H1 (cell line): ENCODE results near the gene KLHL35. TPM values are rescaled to one million over a fixed set of nuclear protein-coding genes. Genes with fewer than 3 reads are reported as not detected.

Source experiments
- ASH2L ChIP-seq: fragments of 200-600, 300-600 bp; sonication (generic); IDR thresholded peaks from one replicate; pipeline ENCODE4 v1.7.1; 2017; ENCODE audit warnings: low read length
- CBX5 ChIP-seq: fragments of 300-800, 300-1000 bp; sonication (generic); IDR thresholded peaks from 2 replicates; pipeline ENCODE4 v1.7.1; 2016; ENCODE audit warnings: antibody characterized with exemption, low read length, low read depth
- CBX8 ChIP-seq: fragments of 300-800, 300-1000 bp; sonication (generic); IDR thresholded peaks from 2 replicates; pipeline ENCODE4 v1.7.1; 2016; ENCODE audit warnings: low read depth, low read length, borderline replicate concordance
- CEBPB ChIP-seq: IDR thresholded peaks from 2 replicates; pipeline ENCODE4 v1.6.1; 2012; ENCODE audit warnings: low read depth, low read length
- CREB1 ChIP-seq: IDR thresholded peaks from 2 replicates; pipeline ENCODE4 v1.6.1; 2012; ENCODE audit warnings: inconsistent platforms
- CTBP2 ChIP-seq: IDR thresholded peaks from 2 replicates; pipeline ENCODE4 v1.7.0; 2011; ENCODE audit warnings: borderline replicate concordance, mild to moderate bottlenecking, moderate library complexity, mixed read lengths, low read length; ENCODE audit not compliant: insufficient read depth, insufficient read length
- EGR1 ChIP-seq: IDR thresholded peaks from 2 replicates; pipeline ENCODE4 v1.6.1; 2011; ENCODE audit warnings: low read depth, low read length, borderline replicate concordance
- EZH2 ChIP-seq: fragments of 200-600 bp; sonication (generic); IDR thresholded peaks from 2 replicates; pipeline ENCODE4 v1.7.1; 2012; ENCODE audit warnings: low read depth, mild to moderate bottlenecking, moderate library complexity, low read length, inconsistent platforms; ENCODE audit not compliant: severe bottlenecking
- JUND ChIP-seq: IDR thresholded peaks from 2 replicates; pipeline ENCODE4 v1.6.1; 2011; ENCODE audit warnings: mild to moderate bottlenecking, improper control_type of control experiment, low read length
- MAFK ChIP-seq: IDR thresholded peaks from 2 replicates; pipeline ENCODE4 v1.6.1; 2012; ENCODE audit warnings: low read depth, mild to moderate bottlenecking, improper control_type of control experiment, low read length
- MAX ChIP-seq: IDR thresholded peaks from 2 replicates; pipeline ENCODE4 v1.6.1; 2012; ENCODE audit warnings: inconsistent platforms
- NANOG ChIP-seq: IDR thresholded peaks from 2 replicates; pipeline ENCODE4 v1.6.1; 2011; ENCODE audit warnings: low read length, low read depth, mild to moderate bottlenecking, inconsistent platforms; ENCODE audit not compliant: insufficient read depth, poor library complexity, severe bottlenecking
- PHF8 ChIP-seq: fragments of 200-600 bp; sonication (generic); conservative IDR thresholded peaks from 2 replicates; pipeline ENCODE4 v1.7.1; 2012; ENCODE audit warnings: low read depth, mild to moderate bottlenecking, inconsistent platforms, low read length, moderate library complexity
- POLR2A ChIP-seq, 2 experiments: IDR thresholded peaks; 1 replicate in 1 of 2; 2 replicates in 1 of 2; pipeline ENCODE4 v1.6.1; 2011; ENCODE audit warnings: low read depth in 2 of 2, low read length in 2 of 2, mild to moderate bottlenecking in 2 of 2; ENCODE audit errors: control extremely low read depth in 1 of 2
- POLR2AphosphoS5 ChIP-seq: IDR thresholded peaks from 2 replicates; pipeline ENCODE4 v1.6.1; 2011; ENCODE audit warnings: low read depth, low read length
- RFX5 ChIP-seq: IDR thresholded peaks from 2 replicates; pipeline ENCODE4 v1.6.1; 2011; ENCODE audit warnings: low read depth, low read length, improper control_type of control experiment, borderline replicate concordance
- RNF2 ChIP-seq: fragments of 200-900, 300-1000 bp; sonication (generic); IDR thresholded peaks from 2 replicates; pipeline ENCODE4 v1.7.1; 2016; ENCODE audit warnings: borderline replicate concordance, low read depth, mild to moderate bottlenecking, antibody characterized with exemption, low read length; ENCODE audit not compliant: poor library complexity, severe bottlenecking; ENCODE audit errors: missing control alignments
- RXRA ChIP-seq: IDR thresholded peaks from 2 replicates; pipeline ENCODE4 v1.6.1; 2011; ENCODE audit warnings: low read depth, mild to moderate bottlenecking, low read length, moderate library complexity; ENCODE audit not compliant: insufficient read depth
- SAP30 ChIP-seq: fragments of 300-600 bp; sonication (generic); IDR thresholded peaks from 2 replicates; pipeline ENCODE4 v1.7.1; 2012; ENCODE audit warnings: low read length, moderate library complexity, mild to moderate bottlenecking, inconsistent platforms; ENCODE audit not compliant: insufficient read depth, insufficient replicate concordance
- SIN3A ChIP-seq, 2 experiments: IDR thresholded peaks in 1 of 2; conservative IDR thresholded peaks in 1 of 2; 2 replicates each; pipeline ENCODE4 v1.6.1; 2011 to 2012; ENCODE audit warnings: low read length in 2 of 2, improper control_type of control experiment in 1 of 2, low read depth in 1 of 2, mild to moderate bottlenecking in 1 of 2
- SIRT6 ChIP-seq: IDR thresholded peaks from one replicate; pipeline ENCODE4 v1.7.1; 2012; ENCODE audit warnings: low read length, inconsistent platforms
- SP1 ChIP-seq: IDR thresholded peaks from 2 replicates; pipeline ENCODE4 v1.6.1; 2011; ENCODE audit warnings: low read depth, low read length
- TBP ChIP-seq: IDR thresholded peaks from 2 replicates; pipeline ENCODE4 v1.6.1; 2011; ENCODE audit warnings: low read depth, low read length, improper control_type of control experiment
- TCF12 ChIP-seq: IDR thresholded peaks from 2 replicates; pipeline ENCODE4 v1.6.1; 2011; ENCODE audit warnings: low read depth, mild to moderate bottlenecking, low read length
- YY1 ChIP-seq: IDR thresholded peaks from 2 replicates; pipeline ENCODE4 v1.6.1; 2011; ENCODE audit warnings: low read depth, mild to moderate bottlenecking, low read length
- polyA plus RNA-seq, 7 experiments: library from polyadenylated mRNA; depleted of rRNA in 3 of 7; stranded (reverse) in 5 of 7; unstranded in 2 of 7; fragments of >200 nt in 5 of 7; fragments of 200-250 nt in 2 of 7; gene quantifications; 1 replicate in 5 of 7; 2 replicates in 1 of 7; 4 replicates in 1 of 7; pipeline versions ENCODE4 v1.2.1 to v1.2.3, GENCODE V29; 2011 to 2013; ENCODE audit warnings: missing spikeins in 2 of 7, mixed read lengths in 2 of 7
- total RNA-seq: library from RNA; stranded (reverse); fragmentation: NEBNext Ultra II Directional; extraction: Animal tissue kit (Norgen Biotek cat#: 25700); gene quantifications from 2 replicates; pipeline ENCODE4 v1.2.1, GENCODE V29; 2021

The KLHL35 gene
- total and polyA plus RNA-seq, 2 of the 8 experiments (the other 6 are each of a cell fraction or from before 2014, with no cell fraction given) = 0.35 to 0.41 TPM

DNA sequence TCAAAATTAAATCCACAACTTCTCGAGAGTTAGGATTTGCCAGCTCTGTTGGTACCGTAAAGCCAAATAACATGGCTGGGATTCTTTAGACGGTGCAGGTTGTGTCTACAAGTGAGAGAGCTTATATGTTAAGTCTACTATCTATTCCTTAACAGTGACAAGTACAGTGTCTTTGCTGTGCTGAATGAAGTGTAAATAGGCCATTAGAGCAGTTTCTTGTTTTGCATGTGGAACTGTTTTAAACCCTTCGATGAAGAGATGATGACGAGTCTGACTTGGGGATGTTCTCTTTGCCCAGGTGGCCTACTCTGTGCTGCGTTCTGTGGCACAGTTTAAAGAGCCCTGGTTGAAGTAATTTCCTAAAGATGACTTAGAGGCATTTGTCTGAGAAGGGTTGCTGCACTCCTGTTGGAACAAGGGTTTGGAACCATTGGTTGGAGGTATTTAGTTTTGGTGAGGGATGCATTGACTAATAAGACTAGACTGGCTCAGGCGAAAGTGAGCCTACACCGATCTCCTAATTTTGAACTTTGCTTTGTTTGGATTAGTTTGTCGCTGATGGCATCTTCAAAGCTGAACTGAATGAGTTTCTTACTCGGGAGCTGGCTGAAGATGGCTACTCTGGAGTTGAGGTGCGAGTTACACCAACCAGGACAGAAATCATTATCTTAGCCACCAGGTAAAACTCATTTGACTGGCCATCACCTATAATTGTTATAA, 32.7 kb downstream of the KLHL35 start (continued):
- TF ChIP-seq NANOG (no peak), SIRT6 (no peak), MAX (no peak), CBX8 (no peak), RNF2 (no peak), MAFK (no peak), SIN3A (conservative IDR thresholded peaks at IDR 0.05 in 1 of 2, IDR thresholded peaks at IDR 0.05 in 1 of 2; ENCODE audit: low read depth in 1 of 2, low read length in 2 of 2) (0 out of 4 replicates have a peak, but pooled peaks of 1 of the 2 experiments have one; percentile 33), CEBPB (no peak), CREB1 (no peak), CTBP2 (no peak), POLR2AphosphoS5 (peak; percentile 67), YY1 (peak; percentile 25; the same call in 1 of the 2 replicates), TBP (no peak), ASH2L (no peak), SP1 (peak; percentile 59; the same call in 1 of the 2 replicates), EGR1 (no peak), PHF8 (no peak), RXRA (no peak), EZH2 (no peak), SAP30 (no peak), CBX5 (no peak), TCF12 (no peak), JUND (no peak), RFX5 (no peak), POLR2A (IDR thresholded peaks at IDR 0.05; ENCODE audit: control extremely low read depth in 1 of 2, low read depth in 2 of 2, low read length in 2 of 2) (peak in 1 of 2 experiments; percentile 47; a peak in 2 of 3 replicates)
